ENCODE results near the gene SF3B1. TPM values are rescaled to one million over a fixed set of nuclear protein-coding genes. Genes with fewer than 3 reads are reported as not detected.

Gene SF3B1
- total and polyA plus RNA-seq, 2 of the 13 experiments (the other 11 are each of a cell fraction or from before 2014, with no cell fraction given) = 387 to 750 TPM

GRCh38 chr2:197431858-197432257 lies 3.0 kb downstream of the SF3B1 start (continued):
- TF ChIP-seq ZNF574 (CRISPR knock-in tag; IDR thresholded peaks at IDR 0.05) (no peak), MTF2 (CRISPR knock-in tag; IDR thresholded peaks at IDR 0.05; ENCODE audit: borderline replicate concordance) (no peak), SMYD3 (CRISPR knock-in tag; IDR thresholded peaks at IDR 0.05) (0 out of 2 replicates have a peak, but pooled peaks have one; percentile 4), ELF3 (CRISPR knock-in tag; IDR thresholded peaks at IDR 0.05) (no peak), SOX13 (IDR thresholded peaks at IDR 0.05) (no peak), SOX13 (CRISPR knock-in tag; conservative IDR thresholded peaks at IDR 0.05 in 1 of 2, IDR thresholded peaks at IDR 0.05 in 1 of 2) (no peak), SAP130 (CRISPR knock-in tag; IDR thresholded peaks at IDR 0.05; ENCODE audit: low read depth) (0 out of 2 replicates have a peak, but pooled peaks have one; percentile 27), ZNF121 (CRISPR knock-in tag; IDR thresholded peaks at IDR 0.05) (0 out of 2 replicates have a peak, but pooled peaks have one; percentile 56), NBN (conservative IDR thresholded peaks at IDR 0.05) (no peak)

GRCh38 chr2:197427986-197428385 lies 6.8 kb downstream of the SF3B1 start:
- POLR2A ChIA-PET = interaction anchor here (1.2 kb wide), 1 partner anchor 88 kb away, joined by 4 read pairs; the partner anchor contains the start of gene MOB4
- Histone ChIP-seq H3K27me3 (ENCODE audit: control insufficient read depth in 1 of 2, insufficient read depth in 2 of 2, low read length in 2 of 2) (no peaks in the 10 kb centered on the region), H3K79me2 (ENCODE audit: insufficient read depth, low read length) (peaks cover 99% of the 10 kb centered on the region), H3K4me3 (replicated peaks in 1 of 3; ENCODE audit: insufficient read depth in 1 of 3, low read depth in 2 of 3, low read length in 3 of 3) (no peak overlapping the region), H3K9ac (ENCODE audit: insufficient read depth, low read depth, low read length) (no peak overlapping the region), H3K4me1 (ENCODE audit: insufficient read depth, low read length) (peaks cover 76% of the 10 kb centered on the region), H4K20me1 (ENCODE audit: insufficient read depth, low read length) (peaks cover 100% of the 10 kb centered on the region), H2AFZ (ENCODE audit: low read length) (no peak overlapping the region), H3K4me2 (ENCODE audit: low read depth, low read length) (peak overlapping the region; percentile 23; the same call in 1 of the 2 replicates), H3K9me3 (ENCODE audit: low read length) (no peaks in the 10 kb centered on the region), H3K27ac (ENCODE audit: extremely low read length, insufficient read depth, low read length) (no peak overlapping the region), H3K36me3 (replicated peaks in 1 of 2; ENCODE audit: control insufficient read depth in 1 of 2, insufficient read depth in 2 of 2, low read length in 2 of 2) (peaks cover 6 to 34% of the 10 kb centered on the region in 2 experiments; a peak in 3 of 5 replicates)
- ATAC-seq (no peak), FAIRE-seq (no peak), DNase-seq (ENCODE audit: low spot score) (no peak)
- TF ChIP-seq SIN3B (IDR thresholded peaks at IDR 0.05; ENCODE audit: low read length) = no peak
- TF ChIP-seq ZNF501 (CRISPR knock-in tag; IDR thresholded peaks at IDR 0.05) = 0 out of 2 replicates have a peak, but pooled peaks have one; percentile 23
- intact Hi-C loops (cut with micrococcal nuclease; ENCODE audit: unreplicated experiment) (no loop called here), in situ Hi-C loops (cut with HindIII; ENCODE audit: extremely low pct_ligation_motif_present, low pct_unique_long_range_greater_than_20kb) (no loop called here)
- 99% methylated on average over 3 of the region's 3 CpGs for WGBS (ENCODE audit: low lambda C conversion rate)
- CTCF ChIA-PET (ENCODE audit: low intra/inter-chr PET ratio, low total read pairs) = no interaction called here
- no TSS peak for BruUV-seq (replicated peaks)
